ENCODE measurements around the gene WWOX.

Gene WWOX

DNA sequence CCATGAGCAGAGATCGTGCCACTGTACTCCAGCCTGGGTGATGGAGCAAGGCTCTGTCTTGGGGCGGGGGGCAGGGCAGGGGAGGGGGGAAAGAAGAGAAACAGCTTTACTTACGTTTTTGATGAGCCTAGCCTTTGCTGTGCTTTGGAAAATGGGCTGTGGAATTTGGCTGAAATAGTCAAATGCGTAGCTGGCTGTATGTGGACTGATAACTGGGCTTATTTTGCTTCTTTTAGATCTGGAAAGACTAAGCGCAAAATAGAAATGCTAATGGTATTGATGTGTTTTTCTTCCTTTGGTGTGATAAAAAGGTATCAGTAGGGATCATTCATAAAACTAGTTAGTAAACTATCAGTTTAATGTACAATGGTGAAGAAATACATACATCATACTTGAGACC is 346.4 kb downstream of the WWOX start:
- no peak for DNase-seq

DNA sequence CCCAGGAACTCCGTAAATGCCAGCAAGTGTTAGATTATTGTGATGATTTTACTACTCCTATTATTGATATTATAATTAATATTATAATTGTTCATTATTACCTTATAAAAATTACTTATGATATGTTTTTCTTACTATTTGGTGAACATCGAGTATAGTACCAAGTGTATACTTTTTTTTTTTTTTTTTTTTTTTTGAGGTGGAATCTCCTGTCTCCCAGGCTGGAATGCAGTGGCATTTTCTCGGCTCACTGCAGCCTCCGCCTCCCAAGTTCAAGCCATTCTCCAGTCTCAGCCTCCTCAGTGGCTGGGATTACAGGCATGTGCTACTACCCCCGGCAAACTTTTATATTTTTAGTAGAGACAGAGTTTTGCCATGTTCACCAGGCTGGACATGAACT is 347.0 kb downstream of the WWOX start:
- DNase-seq = no peak

DNA sequence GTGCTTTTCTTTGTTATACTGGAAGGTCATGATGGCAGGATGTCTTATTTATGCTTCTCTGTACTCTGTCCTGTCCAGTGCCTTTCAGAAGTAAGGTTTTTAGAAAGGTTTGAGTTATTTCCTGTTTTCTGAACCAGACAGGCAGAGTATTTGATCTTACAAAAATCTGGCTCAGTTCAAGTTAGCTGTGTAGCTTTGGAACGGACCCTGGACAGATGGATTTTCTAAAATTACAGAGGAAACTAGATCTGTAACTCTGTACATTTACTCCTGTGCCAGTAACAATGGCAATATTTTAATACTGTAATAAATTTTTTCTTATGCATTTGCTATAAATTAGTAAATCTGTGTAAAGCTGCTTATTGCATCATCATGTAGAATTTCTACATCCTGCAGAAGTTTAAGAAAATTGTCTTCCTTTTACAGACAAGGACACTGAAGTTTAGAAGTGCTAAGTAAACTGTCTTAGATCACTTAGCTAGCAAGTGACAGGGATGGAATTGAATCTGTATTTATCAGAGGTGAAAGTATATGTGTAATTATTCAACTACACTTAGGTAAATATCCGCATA is 347.6 kb downstream of the WWOX start:
- no peak for DNase-seq

- no peak for DNase-seq
Observed at GRCh38 chr16:78448658-78449271, 349.3 kb downstream of the WWOX start.

GRCh38 chr16:78450255-78450654 is 350.8 kb downstream of the WWOX start:
- DNase-seq = no peak

DNA sequence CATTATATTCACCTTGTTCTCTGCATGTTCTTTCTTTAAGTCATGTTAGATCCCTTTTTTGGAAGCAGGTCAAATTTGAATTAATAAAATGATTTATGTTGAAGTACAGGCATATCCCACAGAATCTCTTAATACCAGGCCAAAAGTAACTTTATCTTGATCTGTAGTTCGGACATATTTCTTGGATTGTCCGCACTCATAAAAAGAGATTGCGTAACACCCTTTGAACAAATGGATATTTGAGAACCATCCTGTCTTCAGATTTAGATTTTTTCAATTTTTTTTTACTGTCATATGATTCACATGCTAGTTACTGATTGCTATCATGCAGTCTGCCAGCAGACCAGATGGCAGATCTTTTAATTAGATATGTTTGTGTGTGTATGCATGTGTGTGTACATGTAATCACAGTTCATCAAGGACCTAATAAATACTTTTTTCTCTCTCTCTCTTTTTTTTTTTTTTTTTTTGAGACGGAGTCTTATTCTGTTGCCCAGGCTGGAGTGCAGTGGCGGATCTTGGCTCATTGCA is 352.6 kb downstream of the WWOX start:
- DNase-seq = no peak

DNA sequence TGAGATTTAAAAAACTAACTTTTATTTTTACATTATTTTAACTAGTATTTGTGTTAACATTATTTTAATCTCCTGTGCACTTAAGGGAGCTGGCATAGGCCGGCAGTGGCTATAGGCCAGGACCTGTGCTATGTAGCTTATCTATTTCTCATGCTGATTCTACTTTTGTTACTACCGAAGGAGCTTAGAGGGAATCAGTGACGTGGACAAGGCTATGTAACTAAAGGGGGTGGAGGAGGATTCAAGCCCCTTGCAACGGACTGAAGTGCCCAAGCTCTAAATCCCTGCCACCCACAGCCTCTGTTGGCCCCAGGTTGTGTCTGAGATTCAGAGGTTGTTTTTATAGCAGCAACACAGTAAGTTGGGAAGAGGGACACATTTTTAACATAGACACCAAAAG is 356.4 kb downstream of the WWOX start:
- no peak for DNase-seq

- DNase-seq = no peak
Observed at GRCh38 chr16:78458588-78458987, 359.1 kb downstream of the WWOX start.

- no peak for DNase-seq
Observed at GRCh38 chr16:78460428-78460827, 361.0 kb downstream of the WWOX start.

DNA sequence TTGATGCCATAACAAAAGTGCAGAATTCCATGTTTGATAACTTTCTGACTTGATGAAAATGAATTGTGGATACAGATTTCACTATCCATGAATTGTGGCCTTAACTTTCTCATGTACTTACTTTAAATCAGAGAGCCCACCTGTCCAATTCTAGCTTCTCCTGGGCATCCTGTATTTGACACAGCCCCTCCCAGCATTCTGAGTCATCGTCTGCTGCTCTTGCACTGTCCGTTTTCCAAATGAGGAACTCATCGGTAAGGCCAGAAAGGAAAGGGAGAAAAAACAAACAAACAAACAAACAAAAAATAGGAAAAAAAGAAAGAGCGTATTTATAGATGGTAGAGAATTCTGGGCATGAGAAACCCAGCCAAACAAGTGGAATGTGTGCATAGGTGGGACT is 361.6 kb downstream of the WWOX start:
- no peak for DNase-seq

DNA sequence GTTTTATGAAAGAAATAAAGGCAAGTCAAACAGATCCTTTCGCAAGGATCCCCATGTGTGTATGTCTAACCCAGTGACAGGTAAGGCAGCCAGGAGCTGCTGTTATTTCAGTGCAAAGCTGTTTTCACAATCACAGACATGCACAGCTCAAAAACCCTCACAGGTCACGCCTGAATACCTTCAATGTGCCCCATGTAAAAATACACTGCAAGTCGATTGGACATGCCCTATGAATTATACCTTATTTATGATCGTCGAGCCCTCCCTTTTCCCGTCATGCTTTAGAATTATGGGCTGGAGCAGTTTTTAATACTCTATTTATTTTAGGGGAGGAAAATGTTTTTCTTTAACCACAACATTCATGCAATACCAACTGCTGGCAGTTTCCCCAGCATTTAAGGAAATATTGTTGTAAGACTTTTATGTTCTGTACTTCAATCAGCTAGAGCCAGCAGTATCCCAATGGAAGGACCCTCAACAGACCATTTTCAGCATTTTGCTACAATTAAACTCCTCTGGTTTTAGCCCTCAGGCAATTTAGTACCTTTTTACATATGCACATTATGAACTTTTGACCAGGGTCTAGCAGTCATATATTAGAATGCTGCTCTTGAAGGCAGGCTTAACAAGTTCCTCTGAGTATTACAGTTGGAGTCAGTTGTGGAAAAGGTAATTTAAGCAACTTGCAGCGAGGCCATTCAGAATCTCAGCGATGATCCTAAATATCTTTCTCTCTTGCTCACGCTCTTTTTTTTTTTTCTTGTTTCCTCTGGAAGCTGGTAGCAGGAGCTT is 362.2 kb downstream of the WWOX start:
- no peak for DNase-seq

- DNase-seq = no peak
Observed at GRCh38 chr16:78462288-78463208, 363.1 kb downstream of the WWOX start.

DNA sequence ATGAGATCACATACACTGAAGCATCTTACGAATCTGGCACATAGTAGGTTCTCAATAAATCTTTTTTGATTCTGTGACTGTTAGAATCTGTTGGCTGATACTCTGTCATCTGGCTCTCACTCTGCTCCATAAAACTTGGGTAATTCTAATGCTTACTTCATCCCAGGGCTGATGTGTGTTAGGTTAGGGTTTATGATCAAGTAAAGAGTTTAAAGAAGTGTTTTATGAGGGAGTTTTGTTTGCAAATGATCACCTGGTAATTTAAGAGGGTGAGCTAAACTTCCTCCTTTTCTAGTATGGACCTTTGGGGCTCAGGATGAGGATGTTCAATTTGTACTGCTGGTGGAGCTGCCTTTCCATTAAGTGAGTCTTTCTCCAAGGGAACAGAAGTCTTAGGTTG is 364.1 kb downstream of the WWOX start:
- no peak for DNase-seq

DNA sequence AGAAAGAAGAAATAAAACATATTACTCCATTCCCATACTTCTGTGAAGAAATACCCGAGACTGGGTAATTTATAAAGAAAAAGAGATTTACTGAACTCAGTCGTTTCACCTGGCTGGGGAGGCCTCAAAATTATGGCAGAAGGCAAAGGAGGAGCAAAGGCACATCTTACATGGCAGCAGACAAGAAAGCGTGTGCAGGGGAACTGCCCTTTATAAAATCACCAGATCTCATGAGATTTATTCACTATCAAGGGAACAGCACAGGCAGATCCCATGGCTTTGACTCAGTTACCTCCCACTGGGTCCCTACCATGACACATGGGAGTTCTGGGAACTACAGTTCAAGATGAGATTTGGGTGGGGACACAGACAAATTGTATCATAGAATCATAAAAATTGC is 365.4 kb downstream of the WWOX start:
- DNase-seq = no peak

- no peak for DNase-seq
Observed at GRCh38 chr16:78465730-78466129, 366.3 kb downstream of the WWOX start.

DNA sequence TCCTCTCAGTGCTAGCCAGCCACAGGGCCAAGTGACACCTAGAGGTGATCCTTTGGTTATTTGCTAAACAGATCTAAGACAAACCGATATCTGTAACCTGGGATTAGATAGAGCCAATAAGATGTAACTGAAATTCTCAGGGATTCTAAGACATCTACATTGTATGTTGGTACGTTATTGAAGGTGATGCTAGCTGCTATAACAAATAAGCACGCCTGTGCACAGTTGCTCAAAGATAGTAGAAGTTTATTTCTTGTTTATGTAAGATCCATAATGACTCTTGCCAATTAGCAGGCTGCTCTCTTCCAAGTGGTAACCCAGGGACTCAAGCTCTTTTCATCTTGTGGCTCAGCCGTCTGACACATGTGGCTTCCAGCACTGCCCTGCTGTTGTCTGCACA is 370.3 kb downstream of the WWOX start:
- DNase-seq = no peak

DNA sequence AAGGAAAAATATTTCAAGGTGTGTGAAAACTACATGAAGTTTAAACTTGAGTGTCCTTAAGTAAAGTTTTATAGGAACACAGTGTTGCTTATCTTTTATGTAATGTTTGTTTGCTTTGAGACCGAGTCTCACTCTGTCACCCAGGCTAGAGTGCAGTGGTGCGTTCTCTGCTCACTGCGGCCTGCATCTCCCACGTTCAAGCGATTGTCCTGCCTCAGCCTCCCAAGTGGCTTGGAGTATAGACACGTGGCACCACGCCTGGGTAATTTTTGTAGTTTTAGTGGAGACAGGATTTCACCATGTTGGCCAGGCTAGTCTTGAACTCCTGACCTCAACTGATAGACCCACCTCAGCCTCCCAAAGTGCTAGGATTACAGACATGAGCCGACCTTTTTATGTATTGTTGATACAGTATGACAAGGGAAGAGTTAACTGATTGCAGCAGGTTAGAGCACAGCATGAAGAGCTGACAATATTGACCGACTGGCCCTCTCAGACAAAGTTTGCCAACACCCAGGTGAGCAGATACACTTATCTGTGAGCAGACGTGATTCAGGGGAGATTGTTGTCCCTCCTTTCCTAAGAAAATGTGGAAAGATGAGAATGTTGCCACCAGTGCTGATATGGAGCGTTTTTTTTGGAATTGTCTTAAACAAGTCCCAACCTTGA is 373.7 kb downstream of the WWOX start:
- no peak for DNase-seq

DNA sequence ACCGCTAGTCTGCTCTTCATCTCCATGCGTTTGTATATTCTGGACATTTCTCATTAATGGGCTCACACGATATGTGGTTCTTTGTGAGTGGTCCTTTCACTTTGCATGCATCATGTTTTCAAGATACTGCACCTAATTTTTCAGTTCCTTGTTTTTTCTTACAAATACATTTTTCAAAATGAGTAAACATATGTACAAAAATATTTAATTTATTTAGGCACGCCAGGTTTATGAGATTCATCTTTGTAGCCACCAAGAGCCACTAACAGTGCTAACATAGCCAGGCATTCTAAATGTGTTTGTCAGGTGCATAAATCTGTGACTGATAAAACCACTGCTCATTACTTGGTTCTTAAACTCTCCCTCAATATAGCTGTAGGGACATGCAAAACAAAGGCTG is 375.3 kb downstream of the WWOX start:
- no peak for DNase-seq

- DNase-seq = no peak
Observed at GRCh38 chr16:78476615-78477014, 377.2 kb downstream of the WWOX start.

DNA sequence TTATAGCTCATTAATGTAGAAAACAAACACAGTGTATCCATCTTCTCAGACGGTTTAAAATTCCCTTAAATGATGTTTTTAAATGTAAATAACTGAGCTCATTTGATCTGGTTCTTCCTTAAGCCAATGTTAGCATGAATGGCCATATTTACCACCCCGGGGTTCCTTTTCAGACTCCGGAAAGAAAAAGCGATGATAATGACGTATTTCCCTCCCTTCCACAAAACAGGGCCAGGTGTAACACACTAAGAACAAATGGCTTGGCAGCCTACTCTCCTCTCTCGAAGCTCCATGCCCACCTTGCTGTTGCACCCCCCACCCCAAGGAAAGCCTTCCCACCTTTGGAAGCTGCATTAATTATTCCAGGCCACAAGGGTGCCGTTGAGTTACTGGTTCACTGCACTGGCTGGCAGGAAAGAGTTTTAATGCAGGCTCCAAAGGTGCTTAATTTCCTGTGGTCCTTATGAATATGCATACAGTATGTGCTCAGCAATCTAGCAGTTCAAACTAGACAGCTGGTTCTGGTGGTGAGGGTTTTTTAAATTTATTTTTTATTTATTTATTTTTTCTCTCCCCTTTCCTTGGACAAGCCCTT is 378.9 kb downstream of the WWOX start:
- DNase-seq = peak; percentile 31

DNA sequence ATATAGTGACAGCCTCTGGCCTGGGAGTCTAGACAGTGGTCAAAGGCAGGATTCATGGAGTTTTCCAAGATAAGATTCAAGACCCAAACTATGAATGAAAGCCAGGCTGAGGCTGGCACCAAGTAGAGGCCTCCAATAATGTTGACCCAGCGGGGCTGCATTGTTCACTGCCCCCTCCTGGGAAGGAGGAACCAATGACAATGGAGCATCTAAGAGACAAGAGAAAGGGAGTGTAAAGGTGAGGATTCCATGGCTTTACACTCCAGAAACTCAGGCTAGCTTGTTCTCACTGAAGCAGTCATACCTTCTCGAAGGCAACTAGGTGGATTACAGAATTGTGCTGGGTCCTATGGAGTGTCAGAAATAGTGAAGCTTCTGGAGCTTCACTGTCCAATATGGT is 380.3 kb downstream of the WWOX start:
- DNase-seq = no peak

DNA sequence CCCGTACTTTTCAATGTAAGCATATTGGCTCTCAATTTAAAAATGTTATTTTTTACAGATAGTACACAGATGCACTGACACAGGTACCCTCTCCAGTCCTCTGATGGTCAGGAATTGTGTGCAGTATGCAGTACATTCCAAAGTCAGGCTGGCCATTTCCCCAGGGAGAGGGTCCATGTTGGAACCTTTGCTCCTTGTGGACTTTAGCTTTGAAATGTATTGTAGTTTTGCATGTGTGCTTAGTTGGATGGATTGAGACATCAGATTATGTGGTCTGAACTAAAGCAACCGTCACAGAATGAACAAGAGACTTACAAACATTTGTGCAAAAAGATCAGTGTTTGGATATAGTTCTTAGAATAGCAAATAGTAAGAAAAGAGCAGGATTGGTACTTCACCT is 381.1 kb downstream of the WWOX start:
- DNase-seq = no peak

Data from CD4-positive, alpha-beta T cell treated with Interleukin-6 for 4 hours (primary cell).